Naive thymus-derived CD8-positive, alpha-beta T cell (primary cell): Measurements from ENCODE around the gene KITLG. TPM values are rescaled to one million over a fixed set of nuclear protein-coding genes. Genes with fewer than 3 reads are reported as not detected.
"Not testable (repeated sequence)": the region's sequence is repeated elsewhere in the genome, so short reads cannot be mapped to it uniquely, and the experiment has no call there.

Source experiments
- ATAC-seq, 2 donors: fragments of 150-1000 bp; cut with Tn5 transposase in 1 of 2; sonication (Bioruptor Pico), chemical (Tn5 transposase) in 1 of 2; 1 replicate in 1 of 2; 2 replicates in 1 of 2; pipeline ENCODE4 v1.10.0; 2021; ENCODE audit warnings: mild to moderate bottlenecking in 2 of 2, moderate library complexity in 2 of 2
- POLR2A ChIA-PET: fragments of 350-600 bp; sonication (Branson Sonifier 250); formaldehyde crosslinking; loops from one replicate; lab custom pipeline; 2021; ENCODE audit warnings: antibody characterized with exemption; lab: Charles Lee
- DNase-seq, 10 donors: peaks; one replicate each; pipeline versions ENCODE4 v3.0.0 to v3.0.0-alpha.2; 2020 to 2022
- H3K27ac Mint-ChIP-seq, 10 donors: one replicate each; pipeline ENCODE4 v1.8.0; 2020 to 2022; ENCODE audit warnings: mild to moderate bottlenecking in 10 of 10, mixed read lengths in 10 of 10, moderate library complexity in 4 of 10, inconsistent platforms in 1 of 10
- H3K27me3 Mint-ChIP-seq, 5 donors: one replicate each; pipeline ENCODE4 v1.8.0; 2021 to 2022; ENCODE audit warnings: mixed read lengths in 5 of 5
- H3K36me3 Mint-ChIP-seq, 3 donors: one replicate each; pipeline ENCODE4 v1.8.0; 2020 to 2022; ENCODE audit warnings: mixed read lengths in 3 of 3, mild to moderate bottlenecking in 2 of 3, inconsistent platforms in 1 of 3
- H3K4me1 Mint-ChIP-seq, 4 donors: one replicate each; pipeline ENCODE4 v1.8.0; 2021 to 2022; ENCODE audit warnings: mixed read lengths in 4 of 4
- H3K4me3 Mint-ChIP-seq, 10 donors: one replicate each; pipeline ENCODE4 v1.8.0; 2020 to 2022; ENCODE audit warnings: mild to moderate bottlenecking in 10 of 10, mixed read lengths in 10 of 10, moderate library complexity in 6 of 10, inconsistent platforms in 1 of 10
- H3K9me3 Mint-ChIP-seq, 9 donors: one replicate each; pipeline ENCODE4 v1.8.0; 2020 to 2022; ENCODE audit warnings: mixed read lengths in 9 of 9, mild to moderate bottlenecking in 3 of 9, inconsistent platforms in 1 of 9, moderate library complexity in 1 of 9
- polyA plus RNA-seq, 3 donors: library from polyadenylated mRNA; unstranded; fragments of 300-500 nt; fragmentation: Illumina TruSeq; gene quantifications; one replicate each; pipeline ENCODE4 v1.2.3, GENCODE V29; 2021
- total RNA-seq, 8 experiments: library from RNA in 2 of 8; stranded (reverse) in 2 of 8; gene quantifications; one replicate each; pipeline ENCODE4 v1.2.3 and lab custom pipeline; 2021 to 2026

Gene KITLG
- total and polyA plus RNA-seq, 5 experiments from 2014 or later = 0.33 TPM; not detected in 4

DNA sequence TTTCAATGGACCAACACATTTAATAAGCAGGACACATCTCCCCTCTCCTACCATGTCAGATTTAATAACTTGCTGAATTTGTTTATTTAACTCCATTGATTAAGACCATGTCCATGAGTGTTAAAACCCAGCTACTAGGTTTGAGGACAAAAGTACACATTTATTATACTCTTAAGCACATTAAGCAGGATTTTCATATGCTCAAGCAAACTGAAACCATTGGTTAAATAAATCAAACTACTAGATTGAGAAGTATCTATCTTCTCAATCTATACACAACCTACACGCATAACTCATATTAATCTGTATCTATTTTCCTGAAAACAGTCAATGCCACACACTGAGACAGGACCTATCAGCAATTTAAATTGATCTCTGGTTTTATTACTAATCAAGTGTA lies 85.2 kb downstream of the KITLG start:
- no peaks in the 10 kb centered on the region for H3K27me3 Mint-ChIP-seq
- H3K4me1 Mint-ChIP-seq = no peaks in the 10 kb centered on the region
- peaks cover 0 to 15% (median 0%) of the 10 kb centered on the region in 9 donors for H3K9me3 Mint-ChIP-seq
- H3K36me3 Mint-ChIP-seq = no peaks in the 10 kb centered on the region
- no peak for DNase-seq
- ATAC-seq = no peak
- H3K27ac Mint-ChIP-seq = no peak overlapping the region
- POLR2A ChIA-PET = no interaction called here
- H3K4me3 Mint-ChIP-seq = no peak overlapping the region

GRCh38 chr12:88494520-88494919 lies 85.8 kb downstream of the KITLG start:
- Mint-ChIP-seq H3K36me3 (no peaks in the 10 kb centered on the region), H3K9me3 (peaks cover 0 to 13% (median 0%) of the 10 kb centered on the region in 9 donors), H3K4me1 (no peaks in the 10 kb centered on the region), H3K4me3 (no peak overlapping the region), H3K27ac (no peak overlapping the region), H3K27me3 (peaks cover 0 to 2% (median 0%) of the 10 kb centered on the region in 5 donors)
- DNase-seq (no peak), ATAC-seq (no peak)
- POLR2A ChIA-PET = no interaction called here

GRCh38 chr12:88493636-88494035 lies 86.6 kb downstream of the KITLG start:
- no peaks in the 10 kb centered on the region for H3K4me1 Mint-ChIP-seq
- peaks cover 0 to 3% (median 0%) of the 10 kb centered on the region in 5 donors for H3K27me3 Mint-ChIP-seq
- H3K4me3 Mint-ChIP-seq = no peak overlapping the region
- H3K9me3 Mint-ChIP-seq = peaks cover 0 to 10% (median 0%) of the 10 kb centered on the region in 9 donors
- H3K36me3 Mint-ChIP-seq = no peaks in the 10 kb centered on the region
- H3K27ac Mint-ChIP-seq = no peak overlapping the region
- DNase-seq (no peak), ATAC-seq (no peak)
- POLR2A ChIA-PET = no interaction called here

GRCh38 chr12:88490425-88490824 lies 89.8 kb downstream of the KITLG start:
- Mint-ChIP-seq H3K36me3 (no peaks in the 10 kb centered on the region), H3K27ac (no peak overlapping the region), H3K4me1 (no peaks in the 10 kb centered on the region), H3K9me3 (peaks cover 0 to 10% (median 0%) of the 10 kb centered on the region in 9 donors), H3K4me3 (no peak overlapping the region), H3K27me3 (peaks cover 0 to 3% (median 0%) of the 10 kb centered on the region in 5 donors)
- POLR2A ChIA-PET = no interaction called here
- no peak for ATAC-seq
- DNase-seq = no peak

DNA sequence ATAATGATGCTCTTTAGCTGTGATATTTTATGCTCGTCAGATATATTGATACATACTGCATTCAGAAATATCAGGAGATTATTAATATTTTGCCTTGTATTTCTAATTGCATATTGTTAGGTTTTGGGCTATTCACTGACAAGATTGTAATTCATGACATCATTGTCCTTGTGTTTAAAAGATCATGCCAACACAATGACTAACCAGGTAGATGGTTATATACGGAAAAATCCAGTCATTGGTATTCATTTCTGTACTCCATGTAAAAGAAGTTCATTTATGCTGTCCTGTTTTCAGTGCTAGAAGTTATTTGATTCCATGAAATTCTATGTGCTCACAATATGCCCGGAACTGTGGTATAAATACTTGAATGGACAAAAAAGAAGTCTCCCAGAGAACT lies 107.5 kb downstream of the KITLG start:
- Mint-ChIP-seq H3K4me3 (no peak overlapping the region), H3K27ac (no peak overlapping the region), H3K9me3 (peaks cover 0 to 18% (median 5%) of the 10 kb centered on the region in 9 donors), H3K27me3 (peaks cover 0 to 4% (median 0%) of the 10 kb centered on the region in 5 donors), H3K36me3 (no peaks in the 10 kb centered on the region), H3K4me1 (no peaks in the 10 kb centered on the region)
- ATAC-seq (no peak), DNase-seq (no peak)
- POLR2A ChIA-PET = no interaction called here

DNA sequence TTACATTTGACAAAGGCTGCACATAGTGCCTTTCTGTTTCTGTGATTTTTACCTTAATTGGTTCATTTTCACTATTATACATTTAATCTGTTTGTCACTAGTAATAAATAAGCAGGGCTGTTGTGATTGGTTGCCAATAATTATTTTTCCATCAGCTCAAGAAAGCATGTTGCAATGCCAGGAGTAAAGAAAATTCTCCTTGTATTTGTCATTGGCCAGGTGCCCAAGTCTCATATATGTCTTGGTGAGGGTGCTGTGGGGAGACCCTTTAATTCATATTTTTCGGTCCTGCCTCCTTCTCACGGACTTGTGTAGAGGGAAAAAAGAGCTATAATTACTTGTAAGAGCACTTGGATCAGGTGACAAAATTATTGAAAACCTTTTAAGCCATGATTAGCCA lies 108.0 kb downstream of the KITLG start:
- H3K4me3 Mint-ChIP-seq = no peak overlapping the region
- no peak for DNase-seq
- no peaks in the 10 kb centered on the region for H3K4me1 Mint-ChIP-seq
- peaks cover 0 to 4% (median 0%) of the 10 kb centered on the region in 5 donors for H3K27me3 Mint-ChIP-seq
- H3K36me3 Mint-ChIP-seq = no peaks in the 10 kb centered on the region
- H3K9me3 Mint-ChIP-seq = peaks cover 0 to 23% (median 5%) of the 10 kb centered on the region in 9 donors
- POLR2A ChIA-PET = no interaction called here
- no peak overlapping the region for H3K27ac Mint-ChIP-seq
- ATAC-seq = no peak

DNA sequence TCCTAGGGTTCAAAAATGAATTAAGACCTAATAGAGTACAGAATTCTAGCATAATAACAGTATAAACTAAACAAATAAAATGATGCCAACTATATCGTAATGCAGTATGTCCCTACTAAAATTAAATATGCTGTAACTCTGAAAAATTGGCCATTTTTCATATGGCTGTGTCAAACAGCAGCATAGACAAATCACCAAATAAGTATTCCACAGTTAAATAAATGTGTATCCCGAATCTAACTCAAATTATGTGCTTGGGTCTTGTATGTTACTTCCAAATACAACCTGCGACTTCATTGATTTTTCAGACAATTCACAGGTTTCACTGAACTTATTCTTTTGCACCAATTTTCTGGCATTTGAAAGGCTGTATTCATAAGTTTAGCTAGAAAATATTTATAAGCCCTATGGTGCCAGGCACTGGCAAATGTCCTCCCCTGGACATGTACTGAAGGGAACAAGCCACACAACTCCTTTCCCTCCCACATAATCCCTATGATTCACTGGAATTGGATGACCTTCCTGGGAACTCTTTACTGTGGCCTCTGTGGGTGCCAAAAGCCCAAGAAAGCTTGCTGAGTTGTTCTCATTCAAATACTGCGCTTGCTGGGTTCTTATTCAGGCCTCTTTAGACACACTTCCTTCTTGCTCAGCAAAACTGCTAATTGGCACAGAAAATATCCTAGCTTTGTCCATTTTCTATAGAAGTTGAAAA lies 108.8 kb downstream of the KITLG start:
- DNase-seq = no peak
- POLR2A ChIA-PET = no interaction called here
- no peaks in the 10 kb centered on the region for H3K36me3 Mint-ChIP-seq

DNA sequence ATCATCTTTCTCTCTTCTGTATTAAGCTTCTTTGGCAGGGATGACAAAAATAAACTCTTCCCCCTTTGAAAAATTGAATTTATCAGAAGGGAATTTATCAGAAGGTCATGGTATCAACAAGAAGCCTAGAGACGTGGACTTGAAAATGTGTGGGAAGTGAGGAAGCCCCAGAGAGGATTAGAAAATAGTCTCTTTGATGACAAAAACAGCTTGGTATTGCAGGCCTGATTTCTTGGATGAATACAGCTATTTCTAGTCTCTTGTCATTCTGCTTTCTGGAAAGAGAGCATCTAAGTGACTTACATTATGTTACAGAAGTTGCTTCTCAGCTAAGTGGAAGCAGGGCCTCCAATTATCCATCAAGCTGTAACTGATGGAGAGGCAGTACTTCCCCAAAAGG lies 111.1 kb downstream of the KITLG start:
- no peak overlapping the region for H3K4me3 Mint-ChIP-seq
- H3K27ac Mint-ChIP-seq = no peak overlapping the region
- POLR2A ChIA-PET = no interaction called here
- H3K4me1 Mint-ChIP-seq = no peaks in the 10 kb centered on the region
- H3K27me3 Mint-ChIP-seq = peaks cover 0 to 4% (median 0%) of the 10 kb centered on the region in 5 donors
- ATAC-seq (no peak), DNase-seq (no peak)
- H3K36me3 Mint-ChIP-seq = no peaks in the 10 kb centered on the region
- H3K9me3 Mint-ChIP-seq = peaks cover 0 to 14% (median 4%) of the 10 kb centered on the region in 9 donors

More for the DNA sequence above, 108.8 kb downstream of the KITLG start:
- no peaks in the 10 kb centered on the region for H3K4me1 Mint-ChIP-seq
- H3K4me3 Mint-ChIP-seq = no peak overlapping the region
- peaks cover 0 to 4% (median 0%) of the 10 kb centered on the region in 5 donors for H3K27me3 Mint-ChIP-seq
- no peak overlapping the region for H3K27ac Mint-ChIP-seq
- peaks cover 0 to 20% (median 4%) of the 10 kb centered on the region in 9 donors for H3K9me3 Mint-ChIP-seq
- ATAC-seq = no peak

DNA sequence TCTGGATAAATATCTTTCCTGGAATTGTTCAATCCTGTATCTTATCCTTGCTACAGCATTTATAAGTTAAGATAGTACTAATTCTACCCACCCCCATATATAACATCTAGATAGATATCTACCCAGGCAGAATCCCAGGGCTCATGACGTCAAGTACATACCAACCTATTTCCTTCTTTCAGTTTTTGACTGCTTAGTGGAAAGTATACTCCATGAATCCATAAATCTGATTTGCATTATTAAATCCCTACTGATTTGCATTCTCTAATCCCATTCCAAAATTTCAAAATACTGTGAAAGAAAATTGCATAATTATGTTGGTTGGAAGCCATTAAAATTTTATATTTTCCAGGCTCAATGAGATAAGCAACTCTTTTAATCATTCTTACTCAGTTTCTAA lies 111.7 kb downstream of the KITLG start:
- no peaks in the 10 kb centered on the region for H3K4me1 Mint-ChIP-seq
- H3K27ac Mint-ChIP-seq = no peak overlapping the region
- peaks cover 0 to 4% (median 0%) of the 10 kb centered on the region in 5 donors for H3K27me3 Mint-ChIP-seq
- no peak for DNase-seq
- POLR2A ChIA-PET = no interaction called here
- ATAC-seq = no peak
- no peak overlapping the region for H3K4me3 Mint-ChIP-seq
- no peaks in the 10 kb centered on the region for H3K36me3 Mint-ChIP-seq
- peaks cover 0 to 14% (median 4%) of the 10 kb centered on the region in 9 donors for H3K9me3 Mint-ChIP-seq

DNA sequence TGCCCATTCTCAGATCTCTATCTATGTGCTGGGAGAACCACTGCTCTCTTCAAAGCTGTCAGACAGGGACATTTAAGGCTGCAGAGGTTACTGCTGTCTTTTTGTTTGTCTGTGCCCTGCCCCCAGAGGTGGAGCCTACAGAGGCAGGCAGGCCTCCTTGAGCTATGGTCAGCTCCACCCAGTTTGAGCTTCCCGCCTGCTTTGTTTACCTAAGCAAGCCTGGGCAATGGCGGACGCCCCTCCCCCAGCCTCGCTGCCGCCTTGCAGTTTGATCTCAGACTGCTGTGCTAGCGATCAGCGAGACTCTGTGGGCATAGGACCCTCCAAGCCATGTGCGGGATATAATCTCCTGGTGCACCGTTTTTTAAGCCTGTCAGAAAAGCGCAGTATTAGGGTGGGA lies 113.6 kb downstream of the KITLG start:
- H3K36me3 Mint-ChIP-seq, ATAC-seq, H3K27me3 Mint-ChIP-seq, DNase-seq, H3K27ac Mint-ChIP-seq, POLR2A ChIA-PET, H3K4me3 Mint-ChIP-seq, H3K4me1 Mint-ChIP-seq: not testable (repeated sequence)
- peaks cover 0 to 14% (median 6%) of the 10 kb centered on the region in 9 donors for H3K9me3 Mint-ChIP-seq

GRCh38 chr12:88458327-88458726 lies 121.9 kb downstream of the KITLG start:
- Mint-ChIP-seq H3K9me3 (peaks cover 0 to 23% (median 6%) of the 10 kb centered on the region in 9 donors), H3K27ac (no peak overlapping the region), H3K36me3 (no peaks in the 10 kb centered on the region), H3K4me1 (peaks cover 0 to 2% (median 0%) of the 10 kb centered on the region in 4 donors), H3K27me3 (no peaks in the 10 kb centered on the region), H3K4me3 (no peak overlapping the region)
- no peak for ATAC-seq
- DNase-seq = no peak
- POLR2A ChIA-PET = no interaction called here

DNA sequence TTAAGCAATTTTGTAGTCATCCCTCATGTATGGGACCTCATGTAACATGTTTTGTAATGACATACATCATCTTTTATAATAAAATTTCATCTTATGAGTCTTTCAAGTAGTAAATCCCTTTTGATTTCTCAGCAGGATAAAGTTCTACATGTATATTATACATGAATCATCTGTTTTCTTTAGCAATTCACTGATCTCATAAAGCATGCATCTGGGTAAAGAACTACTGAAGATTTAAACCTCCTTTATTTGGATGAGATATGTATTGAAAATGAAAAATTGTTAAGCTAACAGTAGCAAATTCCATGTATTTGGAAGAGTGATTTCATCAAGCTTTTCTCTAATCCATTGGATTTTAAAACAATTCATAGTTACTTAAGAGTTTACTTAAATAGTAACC lies 126.9 kb downstream of the KITLG start:
- ATAC-seq (no peak), DNase-seq (no peak)
- peaks cover 0 to 8% (median 0%) of the 10 kb centered on the region in 9 donors for H3K9me3 Mint-ChIP-seq
- H3K4me3 Mint-ChIP-seq = no peak overlapping the region
- POLR2A ChIA-PET = no interaction called here
- H3K27ac Mint-ChIP-seq = no peak overlapping the region
- H3K4me1 Mint-ChIP-seq = no peaks in the 10 kb centered on the region
- no peaks in the 10 kb centered on the region for H3K36me3 Mint-ChIP-seq
- peaks cover 0 to 1% (median 0%) of the 10 kb centered on the region in 5 donors for H3K27me3 Mint-ChIP-seq

DNA sequence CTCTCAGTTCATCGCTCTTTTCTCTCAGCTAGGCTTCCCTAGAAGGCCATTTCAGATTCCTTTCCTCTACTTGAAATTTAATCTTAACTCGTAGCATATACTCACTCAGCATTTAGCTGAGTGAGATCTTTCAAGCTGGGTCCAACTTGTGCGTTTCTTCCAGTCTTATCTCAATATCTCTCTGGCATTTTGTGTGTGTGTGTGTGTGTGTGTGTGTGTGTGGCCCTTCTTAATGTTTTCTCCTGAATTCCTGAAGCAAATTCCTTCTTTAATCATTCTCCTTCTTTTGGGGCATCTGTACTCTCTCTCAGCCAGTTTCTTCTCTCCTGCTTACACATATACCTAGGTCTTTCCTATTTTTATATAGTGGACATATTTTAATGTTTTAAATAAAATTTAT lies 129.1 kb downstream of the KITLG start:
- Mint-ChIP-seq H3K4me1 (no peaks in the 10 kb centered on the region), H3K4me3 (no peak overlapping the region), H3K36me3 (no peaks in the 10 kb centered on the region), H3K27ac (no peak overlapping the region), H3K27me3 (peaks cover 0 to 1% (median 0%) of the 10 kb centered on the region in 5 donors), H3K9me3 (peaks cover 0 to 5% (median 0%) of the 10 kb centered on the region in 9 donors)
- DNase-seq (no peak), ATAC-seq (no peak)
- POLR2A ChIA-PET = no interaction called here
